Measurements from ENCODE around the gene INTS1. TPM values are rescaled to one million over a fixed set of nuclear protein-coding genes. Genes with fewer than 3 reads are reported as not detected.
A peak's percentile ranks its signal among the peaks of the same experiment; 100 is the strongest.

The INTS1 gene
- total RNA-seq, 6 experiments from 2014 or later: 84.0 to 104 (median 89.5) TPM

DNA sequence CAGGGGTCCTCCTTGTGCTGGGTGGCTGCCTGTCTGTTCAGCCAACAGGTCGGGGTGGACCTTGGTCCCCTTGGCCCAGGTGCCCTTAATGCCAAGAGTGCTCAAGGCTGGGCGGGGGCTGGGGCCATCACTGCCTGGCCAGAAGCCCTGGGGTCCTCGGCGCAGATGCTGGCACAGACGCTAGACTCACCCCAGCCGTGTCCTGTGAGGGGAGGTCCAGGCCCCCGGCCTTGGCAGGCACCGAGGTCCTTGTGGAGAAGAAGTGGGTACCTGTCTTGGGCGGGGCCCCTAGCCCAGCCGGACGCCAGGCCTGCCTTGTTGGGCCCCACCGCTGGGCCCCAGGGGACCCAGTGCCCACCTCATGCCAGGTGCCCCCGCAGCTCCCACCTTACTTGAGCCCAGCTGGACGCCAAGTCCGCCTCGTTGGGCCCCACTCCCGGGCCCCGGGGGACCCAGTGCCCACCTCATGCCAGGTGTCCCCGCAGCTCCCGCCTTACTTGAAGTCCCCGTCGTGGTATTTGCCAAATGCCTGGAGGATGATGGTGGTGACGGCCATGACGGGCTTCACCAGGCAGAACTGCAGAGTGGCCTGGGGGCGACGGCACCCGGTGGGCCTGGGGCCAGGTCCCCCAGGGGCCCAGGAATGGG lies 45.3 kb upstream of the INTS1 start:
- TF ChIP-seq, protein P1, sequence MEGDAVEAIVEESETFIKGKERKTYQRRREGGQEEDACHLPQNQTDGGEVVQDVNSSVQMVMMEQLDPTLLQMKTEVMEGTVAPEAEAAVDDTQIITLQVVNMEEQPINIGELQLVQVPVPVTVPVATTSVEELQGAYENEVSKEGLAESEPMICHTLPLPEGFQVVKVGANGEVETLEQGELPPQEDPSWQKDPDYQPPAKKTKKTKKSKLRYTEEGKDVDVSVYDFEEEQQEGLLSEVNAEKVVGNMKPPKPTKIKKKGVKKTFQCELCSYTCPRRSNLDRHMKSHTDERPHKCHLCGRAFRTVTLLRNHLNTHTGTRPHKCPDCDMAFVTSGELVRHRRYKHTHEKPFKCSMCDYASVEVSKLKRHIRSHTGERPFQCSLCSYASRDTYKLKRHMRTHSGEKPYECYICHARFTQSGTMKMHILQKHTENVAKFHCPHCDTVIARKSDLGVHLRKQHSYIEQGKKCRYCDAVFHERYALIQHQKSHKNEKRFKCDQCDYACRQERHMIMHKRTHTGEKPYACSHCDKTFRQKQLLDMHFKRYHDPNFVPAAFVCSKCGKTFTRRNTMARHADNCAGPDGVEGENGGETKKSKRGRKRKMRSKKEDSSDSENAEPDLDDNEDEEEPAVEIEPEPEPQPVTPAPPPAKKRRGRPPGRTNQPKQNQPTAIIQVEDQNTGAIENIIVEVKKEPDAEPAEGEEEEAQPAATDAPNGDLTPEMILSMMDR (IDR thresholded peaks at IDR 0.05): no peak
- no peak for DNase-seq
- Mint-ChIP-seq H3K27me3 (ENCODE audit: insufficient read depth) (peaks cover 14% of the 10 kb centered on the region), H3K9me3 (no peaks in the 10 kb centered on the region), H3K4me3 (no peak overlapping the region), H3K4me1 (ENCODE audit: low read depth) (no peaks in the 10 kb centered on the region), H3K27ac (no peak overlapping the region), H3K36me3 (ENCODE audit: low read depth) (no peaks in the 10 kb centered on the region)

DNA sequence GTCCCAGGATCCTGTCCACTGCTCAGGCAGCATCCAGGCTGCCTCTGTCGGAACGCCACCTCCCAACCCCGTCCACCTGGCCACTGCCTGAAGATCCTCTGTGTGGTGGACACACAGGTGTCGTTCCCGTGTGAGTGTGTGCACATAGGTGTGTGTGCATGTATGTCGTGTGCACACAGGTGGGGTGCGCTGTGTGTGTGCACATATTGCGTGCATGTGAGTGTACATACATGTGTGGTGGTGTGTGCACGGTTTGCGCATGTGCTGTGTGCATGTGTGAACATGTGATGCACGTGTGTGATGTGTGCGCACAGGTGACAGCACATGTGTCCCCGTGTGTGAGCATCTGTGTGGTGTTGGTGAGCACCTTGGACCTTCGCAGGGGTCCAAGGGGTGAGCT lies 44.8 kb upstream of the INTS1 start:
- H3K36me3 Mint-ChIP-seq (ENCODE audit: low read depth): no peaks in the 10 kb centered on the region
- DNase-seq: no peak
- peaks cover 17% of the 10 kb centered on the region for H3K27me3 Mint-ChIP-seq (ENCODE audit: insufficient read depth)
- no peak overlapping the region for H3K4me3 Mint-ChIP-seq
- TF ChIP-seq, protein P1 (IDR thresholded peaks at IDR 0.05): no peak
- no peak overlapping the region for H3K27ac Mint-ChIP-seq
- no peaks in the 10 kb centered on the region for H3K9me3 Mint-ChIP-seq
- no peaks in the 10 kb centered on the region for H3K4me1 Mint-ChIP-seq (ENCODE audit: low read depth)

DNA sequence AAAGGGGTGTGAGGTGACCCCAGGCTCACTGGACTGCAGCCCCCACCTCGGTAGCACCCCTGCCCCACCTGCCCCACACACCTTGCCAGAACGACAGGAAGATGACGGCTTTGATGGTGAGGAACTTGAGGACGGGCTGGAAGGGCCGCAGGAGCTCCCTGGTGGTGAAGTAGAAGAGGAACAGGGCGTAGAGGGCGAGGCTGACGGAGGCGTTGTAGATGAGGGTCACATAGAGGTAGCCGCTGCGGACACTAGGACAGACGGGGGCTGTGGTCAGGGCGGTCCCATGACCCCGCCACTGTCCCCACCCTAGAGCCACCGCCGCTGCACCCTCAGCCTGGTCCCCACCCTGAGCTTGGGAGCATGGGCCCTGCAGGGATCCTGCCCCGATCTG lies 44.2 kb upstream of the INTS1 start:
- TF ChIP-seq, protein P1 (IDR thresholded peaks at IDR 0.05): peak; percentile 31; the same call in 1 of the 2 replicates
- Mint-ChIP-seq H3K4me3 (no peak overlapping the region), H3K4me1 (ENCODE audit: low read depth) (no peaks in the 10 kb centered on the region), H3K36me3 (ENCODE audit: low read depth) (no peaks in the 10 kb centered on the region), H3K9me3 (no peaks in the 10 kb centered on the region), H3K27me3 (ENCODE audit: insufficient read depth) (peaks cover 17% of the 10 kb centered on the region), H3K27ac (no peak overlapping the region)
- no peak for DNase-seq

DNA sequence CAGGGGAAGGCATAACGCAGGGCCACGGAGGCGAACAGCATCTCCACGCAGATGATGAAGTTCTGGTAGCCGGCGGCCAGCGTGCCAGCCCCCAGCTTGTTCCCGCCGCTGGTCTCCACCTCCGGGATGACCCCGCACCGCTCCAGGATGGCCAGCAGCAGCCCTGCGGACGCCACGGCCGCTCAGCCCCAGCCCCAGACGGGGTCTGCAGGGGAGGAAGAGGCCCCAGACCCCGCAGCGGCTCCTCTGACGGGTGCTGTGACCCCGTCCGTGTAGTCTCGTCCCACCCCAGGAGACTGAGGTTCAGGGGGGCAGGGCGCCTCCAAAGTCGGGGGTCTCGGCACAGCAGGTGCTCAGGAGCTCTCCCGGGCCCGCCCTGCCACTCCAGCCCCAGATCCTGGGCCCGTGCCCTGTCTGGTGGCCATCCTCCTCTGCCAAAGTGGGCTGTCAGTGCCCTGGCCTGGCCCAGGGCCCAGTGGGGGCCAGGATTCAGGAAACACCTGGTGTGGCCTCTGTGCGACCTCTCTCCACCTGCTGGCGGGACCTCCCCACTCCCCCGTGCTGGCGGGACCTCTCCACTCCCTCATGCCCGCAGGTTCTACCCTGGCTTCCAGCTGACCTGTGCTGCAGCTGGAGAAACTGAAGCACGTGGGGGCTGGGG lies 43.7 kb upstream of the INTS1 start:
- H3K4me1 Mint-ChIP-seq (ENCODE audit: low read depth): no peaks in the 10 kb centered on the region
- H3K9me3 Mint-ChIP-seq: no peaks in the 10 kb centered on the region
- H3K4me3 Mint-ChIP-seq: no peak overlapping the region
- no peaks in the 10 kb centered on the region for H3K36me3 Mint-ChIP-seq (ENCODE audit: low read depth)
- H3K27ac Mint-ChIP-seq: no peak overlapping the region
- peaks cover 20% of the 10 kb centered on the region for H3K27me3 Mint-ChIP-seq (ENCODE audit: insufficient read depth)
- TF ChIP-seq, protein P1 (IDR thresholded peaks at IDR 0.05): no peak
- DNase-seq: no peak

DNA sequence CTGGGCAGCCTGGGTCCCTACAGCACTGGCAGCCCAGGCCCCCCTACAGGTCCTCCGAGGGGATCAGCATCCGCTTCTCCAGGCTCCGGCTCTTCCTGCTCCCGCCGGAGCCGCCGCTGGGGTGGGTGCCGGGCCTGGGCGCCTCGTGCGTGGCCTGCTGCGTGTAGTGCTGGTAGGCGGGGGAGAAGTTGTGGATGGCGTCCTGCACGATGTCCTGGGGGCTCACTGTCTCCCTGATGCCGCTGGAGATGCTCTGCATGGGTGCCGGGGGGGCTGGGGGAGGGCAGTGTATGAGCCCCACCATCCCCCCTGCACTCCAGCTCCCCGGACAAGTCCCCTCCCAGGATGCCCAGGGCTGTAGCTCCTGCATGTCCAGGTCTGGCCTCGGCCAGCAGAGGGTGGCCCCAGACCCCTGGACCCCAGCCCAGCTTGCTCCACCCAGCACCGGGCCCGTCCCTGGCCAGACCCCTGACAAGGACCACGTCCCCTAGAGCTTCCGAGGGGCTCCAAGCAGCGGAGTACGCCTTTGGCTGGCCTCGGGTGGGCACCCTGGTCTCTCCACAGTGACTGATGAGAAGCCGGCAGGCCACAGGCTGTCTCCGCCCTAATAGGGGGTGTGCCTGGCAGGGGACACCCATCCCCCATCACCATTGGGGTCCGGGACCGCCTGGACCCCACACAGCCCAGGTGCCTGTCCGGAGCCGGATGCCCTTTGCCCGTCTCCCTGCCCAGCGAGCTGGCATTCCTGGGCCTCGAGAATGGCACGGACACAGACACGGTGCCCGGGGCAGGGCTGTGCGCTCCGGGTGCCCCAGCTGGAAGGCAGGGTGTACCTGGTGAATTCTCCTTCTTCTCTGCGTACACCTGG lies 43.0 kb upstream of the INTS1 start:
- Mint-ChIP-seq H3K4me1 (ENCODE audit: low read depth) (no peaks in the 10 kb centered on the region), H3K36me3 (ENCODE audit: low read depth) (no peaks in the 10 kb centered on the region), H3K9me3 (no peaks in the 10 kb centered on the region), H3K27ac (no peak overlapping the region), H3K27me3 (ENCODE audit: insufficient read depth) (peaks cover 27% of the 10 kb centered on the region), H3K4me3 (no peak overlapping the region)
- DNase-seq: no peak
- TF ChIP-seq, protein P1 (IDR thresholded peaks at IDR 0.05): no peak
